Endothelial cell of umbilical vein (primary cell): ENCODE data around the gene SPRED3. TPM values are rescaled to one million over a fixed set of nuclear protein-coding genes. Genes with fewer than 3 reads are reported as not detected.

Experiments used
- BruUV-seq: library from RNA; stranded (reverse); fragments of 400-500 nt; replicated peaks from 2 replicates; lab custom pipeline; 2021; lab: Mats Ljungman, UMichigan
- CTCF ChIA-PET: fragments of 300-600, 350-600 bp; sonication (Branson Sonifier 250); formaldehyde crosslinking; loops from one replicate; lab custom pipeline; 2021; ENCODE audit warnings: antibody characterized with exemption, inconsistent platforms; lab: Charles Lee
- POLR2A ChIA-PET: fragments of 300-600, 350-600 bp; sonication (Branson Sonifier 250); formaldehyde crosslinking; loops from one replicate; lab custom pipeline; 2021; ENCODE audit warnings: antibody characterized with exemption, inconsistent platforms; lab: Charles Lee
- DNase-seq: peaks from one replicate; pipeline ENCODE4 v3.0.0-alpha.2; 2011; ENCODE audit warnings: low read depth, low spot score
- FAIRE-seq: peaks from 2 replicates; lab custom pipeline; 2011; peaks lifted over from hg19 to GRCh38; lab: Jason Lieb, UNC
- H2AFZ ChIP-seq: 2 replicates; pipeline ENCODE4 v1.6.0; 2012; ENCODE audit warnings: low read depth, low read length, control low read depth, inconsistent platforms
- H3K27ac ChIP-seq: 2 replicates; pipeline ENCODE4 v1.5.1; 2011; ENCODE audit warnings: low read depth, mild to moderate bottlenecking, control low read depth, low read length, moderate library complexity; ENCODE audit not compliant: insufficient read depth
- H3K27me3 ChIP-seq, 2 experiments: 2 replicates each; pipeline versions ENCODE4 v1.6.0 to v1.6.1; 2011; ENCODE audit warnings: low read length in 2 of 2, mixed read lengths in 1 of 2; ENCODE audit not compliant: control insufficient read depth in 2 of 2, insufficient read depth in 2 of 2
- H3K36me3 ChIP-seq, 2 experiments: 2 replicates in 1 of 2; 3 replicates in 1 of 2; pipeline ENCODE4 v1.5.1; 2011; ENCODE audit warnings: low read length in 2 of 2, mild to moderate bottlenecking in 1 of 2, moderate library complexity in 1 of 2; ENCODE audit not compliant: control insufficient read depth in 2 of 2, insufficient read depth in 2 of 2; ENCODE audit errors: extremely low read depth in 1 of 2
- H3K4me1 ChIP-seq: 3 replicates; pipeline ENCODE4 v1.5.1; 2011; ENCODE audit warnings: mild to moderate bottlenecking, low read length; ENCODE audit not compliant: control insufficient read depth, insufficient read depth; ENCODE audit errors: extremely low read depth
- H3K4me2 ChIP-seq: 2 replicates; pipeline ENCODE4 v1.6.1; 2011; ENCODE audit warnings: low read length, control low read depth, mixed read lengths; ENCODE audit not compliant: insufficient read depth
- H3K4me3 ChIP-seq, 3 experiments: fragments of 200-600 bp in 1 of 3; sonication (generic), shearing (Covaris generic) in 1 of 3; replicated peaks in 1 of 3; 2 replicates each; pipeline ENCODE4 v1.5.1; 2011 to 2016; ENCODE audit warnings: control low read depth in 3 of 3, low read length in 3 of 3, mild to moderate bottlenecking in 2 of 3, inconsistent platforms in 1 of 3, low read depth in 1 of 3, moderate library complexity in 1 of 3; ENCODE audit not compliant: insufficient read depth in 1 of 3
- H3K79me2 ChIP-seq: 2 replicates; pipeline ENCODE4 v1.6.0; 2012; ENCODE audit warnings: low read length, inconsistent platforms; ENCODE audit not compliant: control insufficient read depth, insufficient read depth
- H3K9ac ChIP-seq: replicated peaks from 2 replicates; pipeline ENCODE3; 2011; ENCODE audit warnings: low read length, control low read depth; ENCODE audit not compliant: insufficient read depth; ENCODE audit errors: extremely low read depth
- H3K9me1 ChIP-seq: replicated peaks from 3 replicates; pipeline ENCODE4 v1.6.0; 2011; ENCODE audit warnings: mild to moderate bottlenecking, low read length; ENCODE audit not compliant: control insufficient read depth, insufficient read depth; ENCODE audit errors: extremely low read depth
- H3K9me3 ChIP-seq: replicated peaks from 2 replicates; pipeline ENCODE4 v1.5.1; 2012; ENCODE audit warnings: low read length, inconsistent platforms; ENCODE audit not compliant: control insufficient read depth, insufficient read depth
- H4K20me1 ChIP-seq: replicated peaks from 2 replicates; pipeline ENCODE3; 2011; ENCODE audit warnings: mild to moderate bottlenecking, low read length; ENCODE audit not compliant: control insufficient read depth, insufficient read depth; ENCODE audit errors: extremely low read depth
- EZH2 ChIP-seq: IDR thresholded peaks from 2 replicates; pipeline ENCODE4 v1.6.1; 2012; ENCODE audit warnings: borderline replicate concordance, low read depth, mild to moderate bottlenecking, moderate library complexity, low read length, inconsistent platforms; ENCODE audit not compliant: severe bottlenecking
- FOS ChIP-seq: IDR thresholded peaks from 2 replicates; pipeline ENCODE4 v1.6.1; 2011; ENCODE audit warnings: mild to moderate bottlenecking, low read length, moderate library complexity, borderline replicate concordance; ENCODE audit not compliant: insufficient read depth
- GATA2 ChIP-seq: IDR thresholded peaks from 2 replicates; pipeline ENCODE4 v1.7.0; 2011; ENCODE audit warnings: low read depth, mild to moderate bottlenecking, moderate library complexity, mixed read lengths, low read length; ENCODE audit not compliant: insufficient read length, insufficient read depth
- JUN ChIP-seq: IDR thresholded peaks from 2 replicates; pipeline ENCODE4 v1.6.1; 2011; ENCODE audit warnings: borderline replicate concordance, low read depth; ENCODE audit not compliant: insufficient read length, insufficient read depth
- MYC ChIP-seq: IDR thresholded peaks from one replicate; pipeline ENCODE4 v1.6.1; 2011; ENCODE audit warnings: mild to moderate bottlenecking, low read depth, low read length
- POLR2A ChIP-seq: IDR thresholded peaks from 2 replicates; pipeline ENCODE4 v1.6.1; 2012; ENCODE audit warnings: low read depth, mild to moderate bottlenecking, control low read depth, low read length
- POLR2AphosphoS5 ChIP-seq: IDR thresholded peaks from 2 replicates; pipeline ENCODE4 v1.6.1; 2012; ENCODE audit warnings: low read depth, mild to moderate bottlenecking, control low read depth, low read length, moderate library complexity; ENCODE audit not compliant: insufficient read depth
- dilution Hi-C: fragments of 300-500 bp; cut with MboI; formaldehyde crosslinking; loops from one replicate; pipeline ENCODE4 v1.15.0; 2019; ENCODE audit warnings: low sequenced_read_pairs; ENCODE audit not compliant: extremely low pct_ligation_motif_present
- intact Hi-C: fragments of 100-400 bp; cut with micrococcal nuclease; formaldehyde crosslinking; loops from one replicate; pipeline ENCODE4 v1.10.0; 2022
- polyA plus RNA-seq, 4 experiments: library from polyadenylated mRNA; depleted of rRNA in 3 of 4; stranded (reverse) in 3 of 4; unstranded in 1 of 4; fragments of >200 nt; gene quantifications; 2 replicates each; pipeline versions ENCODE4 v1.2.1 to v1.2.3, GENCODE V29; 2011 to 2012; ENCODE audit warnings: missing spikeins in 1 of 4
- total RNA-seq: library from RNA; stranded (reverse); gene quantifications from 2 replicates; pipeline ENCODE4 v1.2.3, GENCODE V29; 2021
- TF ChIP-seq, protein P1 (sequence below): IDR thresholded peaks from 2 replicates; pipeline ENCODE4 v1.6.1; 2011; ENCODE audit not compliant: insufficient read depth, insufficient read length
- TF ChIP-seq, protein P2 (sequence below), 2 donors: IDR thresholded peaks; 1 replicate in 1 of 2; 2 replicates in 1 of 2; pipeline ENCODE4 v1.5.1; 2011; ENCODE audit warnings: low read length in 2 of 2, mild to moderate bottlenecking in 2 of 2, moderate library complexity in 2 of 2, control low read depth in 1 of 2, inconsistent platforms in 1 of 2, low read depth in 1 of 2; ENCODE audit not compliant: insufficient read depth in 1 of 2; ENCODE audit errors: extremely low read depth in 1 of 2

Gene SPRED3
- total and polyA plus RNA-seq, 2 donors (not counting 3 experiments of a cell fraction or from before 2014, with no cell fraction given), result 5.7 to 15.7 TPM

DNA sequence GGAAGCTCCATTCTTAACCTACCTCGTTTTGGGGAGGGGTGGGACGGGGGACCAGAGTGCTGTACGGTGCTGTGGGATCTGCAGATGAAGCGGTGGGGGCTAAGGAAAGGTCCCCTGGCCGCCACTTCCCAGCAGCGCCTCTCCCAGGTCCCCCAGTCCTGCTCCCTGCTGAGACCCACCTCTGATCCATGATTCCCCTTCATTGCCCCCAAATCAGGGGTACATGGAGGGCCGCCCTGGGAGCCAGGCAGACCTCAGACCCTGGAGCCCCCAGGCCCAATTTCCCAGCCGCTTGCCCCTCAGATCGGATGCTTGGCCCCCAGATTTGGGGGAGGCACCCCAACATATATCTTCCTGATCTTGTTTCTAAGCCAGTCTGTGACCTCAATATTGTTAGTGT, 10.6 kb downstream of the SPRED3 start:
- intact Hi-C loops (no loop called here), dilution Hi-C loops (no loop called here)
- no peak overlapping the region for H3K4me3 ChIP-seq
- H3K27ac ChIP-seq, result no peak overlapping the region
- no peak overlapping the region for H3K4me2 ChIP-seq
- no peaks in the 10 kb centered on the region for H3K36me3 ChIP-seq
- H2AFZ ChIP-seq, result no peak overlapping the region
- BruUV-seq, result no TSS peak
- TF ChIP-seq POLR2AphosphoS5, result no peak
- no peak for TF ChIP-seq MYC
- TF ChIP-seq FOS, result no peak
- TF ChIP-seq JUN, result no peak
- TF ChIP-seq, protein P1, sequence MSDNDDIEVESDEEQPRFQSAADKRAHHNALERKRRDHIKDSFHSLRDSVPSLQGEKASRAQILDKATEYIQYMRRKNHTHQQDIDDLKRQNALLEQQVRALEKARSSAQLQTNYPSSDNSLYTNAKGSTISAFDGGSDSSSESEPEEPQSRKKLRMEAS, result no peak
- TF ChIP-seq POLR2A, result no peak
- TF ChIP-seq EZH2, result no peak
- TF ChIP-seq GATA2, result no peak
- TF ChIP-seq, protein P2, sequence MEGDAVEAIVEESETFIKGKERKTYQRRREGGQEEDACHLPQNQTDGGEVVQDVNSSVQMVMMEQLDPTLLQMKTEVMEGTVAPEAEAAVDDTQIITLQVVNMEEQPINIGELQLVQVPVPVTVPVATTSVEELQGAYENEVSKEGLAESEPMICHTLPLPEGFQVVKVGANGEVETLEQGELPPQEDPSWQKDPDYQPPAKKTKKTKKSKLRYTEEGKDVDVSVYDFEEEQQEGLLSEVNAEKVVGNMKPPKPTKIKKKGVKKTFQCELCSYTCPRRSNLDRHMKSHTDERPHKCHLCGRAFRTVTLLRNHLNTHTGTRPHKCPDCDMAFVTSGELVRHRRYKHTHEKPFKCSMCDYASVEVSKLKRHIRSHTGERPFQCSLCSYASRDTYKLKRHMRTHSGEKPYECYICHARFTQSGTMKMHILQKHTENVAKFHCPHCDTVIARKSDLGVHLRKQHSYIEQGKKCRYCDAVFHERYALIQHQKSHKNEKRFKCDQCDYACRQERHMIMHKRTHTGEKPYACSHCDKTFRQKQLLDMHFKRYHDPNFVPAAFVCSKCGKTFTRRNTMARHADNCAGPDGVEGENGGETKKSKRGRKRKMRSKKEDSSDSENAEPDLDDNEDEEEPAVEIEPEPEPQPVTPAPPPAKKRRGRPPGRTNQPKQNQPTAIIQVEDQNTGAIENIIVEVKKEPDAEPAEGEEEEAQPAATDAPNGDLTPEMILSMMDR (IDR thresholded peaks at IDR 0.05; ENCODE audit: extremely low read depth in 1 of 2, insufficient read depth in 1 of 2, low read depth in 1 of 2, low read length in 2 of 2), result no peak
- FAIRE-seq, result no peak
- ChIA-PET CTCF (no interaction called here), POLR2A (no interaction called here)
- H4K20me1 ChIP-seq, result no peaks in the 10 kb centered on the region
- H3K79me2 ChIP-seq, result no peaks in the 10 kb centered on the region
- H3K4me1 ChIP-seq, result peaks cover 2% of the 10 kb centered on the region
- H3K9ac ChIP-seq, result no peak overlapping the region
- no peaks in the 10 kb centered on the region for H3K27me3 ChIP-seq
- H3K9me1 ChIP-seq, result no peaks in the 10 kb centered on the region
- no peaks in the 10 kb centered on the region for H3K9me3 ChIP-seq
- DNase-seq, result no peak
